ACHN (cell line): Measurements from ENCODE around the gene CCM2.

ENCODE experiments used
- DNase-seq: peaks from one replicate; pipeline ENCODE4 v3.0.0-alpha.2; 2015
- in situ Hi-C: cut with HindIII; loops from 2 replicates; pipeline ENCODE4 v1.10.0; 2017; ENCODE audit warnings: low sequenced_read_pairs, low pct_ligation_motif_present, low pct_unique_long_range_greater_than_20kb

Gene CCM2

GRCh38 chr7:44966731-44967538 lies 33.1 kb upstream of the CCM2 start:
- no peak for DNase-seq
- in situ Hi-C loops = no loop called here

GRCh38 chr7:44967571-44968446 lies 32.2 kb upstream of the CCM2 start:
- DNase-seq = no peak
- in situ Hi-C loops = no loop called here

- in situ Hi-C loops = no loop called here
- no peak for DNase-seq
These were observed 30.8 kb upstream of the CCM2 start for GRCh38 chr7:44969049-44969700.

GRCh38 chr7:44969701-44970522 lies 30.1 kb upstream of the CCM2 start:
- in situ Hi-C loops = no loop called here
- DNase-seq = no peak

- in situ Hi-C loops = no loop called here
- DNase-seq = no peak
These were observed 29.4 kb upstream of the CCM2 start for GRCh38 chr7:44970523-44971051.

- DNase-seq = no peak
- in situ Hi-C loops = no loop called here
These were observed 28.7 kb upstream of the CCM2 start for GRCh38 chr7:44971188-44971901.

- in situ Hi-C loops = no loop called here
- DNase-seq = no peak
These were observed 28.0 kb upstream of the CCM2 start for GRCh38 chr7:44971902-44972441.

GRCh38 chr7:44972562-44972961 lies 27.4 kb upstream of the CCM2 start:
- in situ Hi-C loops = no loop called here
- no peak for DNase-seq

GRCh38 chr7:44973610-44974401 lies 26.2 kb upstream of the CCM2 start:
- in situ Hi-C loops = no loop called here
- peak; percentile 48 for DNase-seq

GRCh38 chr7:44974549-44974948 lies 25.5 kb upstream of the CCM2 start:
- no peak for DNase-seq
- in situ Hi-C loops = no loop called here

- DNase-seq = no peak
- in situ Hi-C loops = no loop called here
These were observed 24.5 kb upstream of the CCM2 start for GRCh38 chr7:44975331-44976039.

- in situ Hi-C loops = no loop called here
- no peak for DNase-seq
These were observed 23.8 kb upstream of the CCM2 start for GRCh38 chr7:44976040-44976745.

- no peak for DNase-seq
- in situ Hi-C loops = no loop called here
These were observed 23.2 kb upstream of the CCM2 start for GRCh38 chr7:44976746-44977196.

GRCh38 chr7:44977304-44977958 lies 22.6 kb upstream of the CCM2 start:
- DNase-seq = no peak
- in situ Hi-C loops = no loop called here

- in situ Hi-C loops = no loop called here
- DNase-seq = no peak
These were observed 22.1 kb upstream of the CCM2 start for GRCh38 chr7:44977959-44978335.
